Ovary (tissue), 9 donors: ENCODE data around the gene CPEB2. TPM values are rescaled to one million over a fixed set of nuclear protein-coding genes. Genes with fewer than 3 reads are reported as not detected.

Experiments
- DNase-seq, 5 donors: peaks; one replicate each; pipeline ENCODE4 v3.0.0-alpha.2; 2019 to 2020
- H3K27ac ChIP-seq, 2 donors: fragments of 200-600 bp; one replicate each; pipeline versions ENCODE4 v1.5.1 to v1.8.0; 2019 to 2022
- H3K27me3 ChIP-seq: fragments of 200-600 bp; one replicate; pipeline ENCODE4 v1.8.0; 2022
- H3K36me3 ChIP-seq: fragments of 200-600 bp; sonication (generic); one replicate; pipeline ENCODE4 v1.5.1; 2019
- H3K4me1 ChIP-seq: one replicate; pipeline ENCODE4 v1.8.1; 2013; ENCODE audit warnings: mild to moderate bottlenecking, moderate library complexity; ENCODE audit not compliant: insufficient read depth
- H3K4me3 ChIP-seq: fragments of 200-600 bp; sonication (generic); one replicate; pipeline ENCODE4 v1.5.1; 2017
- H3K9me3 ChIP-seq, 2 donors: fragments of 200-600 bp in 1 of 2; sonication (generic) in 1 of 2; one replicate each; pipeline versions ENCODE4 v1.5.1 to v1.8.1; 2013 to 2019; ENCODE audit warnings: mild to moderate bottlenecking in 1 of 2, moderate library complexity in 1 of 2
- CTCF ChIP-seq, 3 donors: fragments of 450-650 bp in 2 of 3; fragments of 200-600 bp in 1 of 3; IDR thresholded peaks; one replicate each; pipeline versions ENCODE4 v1.5.1 to v1.8.0; 2016 to 2022; ENCODE audit warnings: antibody characterized with exemption in 3 of 3, mild to moderate bottlenecking in 1 of 3
- EP300 ChIP-seq: sonication (generic); formaldehyde crosslinking; IDR thresholded peaks from one replicate; pipeline ENCODE4 v1.6.1; 2017; ENCODE audit warnings: antibody characterized with exemption
- POLR2A ChIP-seq: fragments of 450-650 bp; IDR thresholded peaks from one replicate; pipeline ENCODE4 v1.6.1; 2017; ENCODE audit warnings: antibody characterized with exemption, mild to moderate bottlenecking, moderate library complexity
- WGBS, 3 donors: extraction: QIAGEN DNeasy Blood & Tissue Kit in 1 of 3; methylation state at CpG; one replicate each; pipeline versions ENCODE4 v1.1.5 to v1.1.7; 2013 to 2017; 5-methylcytosine and 5-hydroxymethylcytosine counted together
- intact Hi-C, 4 donors: fragments of 100-400 bp; cut with DNase I; formaldehyde crosslinking; loops; one replicate each; pipeline versions ENCODE4 v1.11.0 to v1.15.1; 2022 to 2023
- polyA plus RNA-seq, 2 donors: library from polyadenylated mRNA; stranded (reverse); fragments of 200-250 nt in 1 of 2; fragments of 350-450 nt in 1 of 2; fragmentation: Illumina TruSeq in 1 of 2; extraction: RNeasy Lipid Tissue Mini Kit (QIAGEN cat#74804) in 1 of 2; gene quantifications; one replicate each; pipeline ENCODE4 v1.2.3, GENCODE V29; 2013 to 2014
- total RNA-seq, 7 donors: library from RNA; depleted of rRNA in 2 of 7; stranded (reverse); fragments of >200 nt in 2 of 7; fragmentation: NEBNext Ultra II Directional in 3 of 7; extraction: Animal tissue kit (Norgen Biotek cat#: 25700) in 3 of 7; gene quantifications; one replicate each; pipeline versions ENCODE4 v1.1.0 to v1.2.4, GENCODE V29; 2016 to 2023
- donor health status: DM: no; HTN: no; CAD: no; lungs with moderate emphysema.
- donor health status: DM: no; HTN: no; CAD: no.
- donor health status: Bipolar disorder and iron deficiency.
- donor health status: DM: yes; HTN: yes; CAD: no.
- donor health status: DM: no; HTN: no; CAD: no.
- donor health status: DM: yes; HTN: yes; CAD: no.

The CPEB2 gene
- total and polyA plus RNA-seq, 9 donors, result 4.4 to 18.6 (median 14.5) TPM

DNA sequence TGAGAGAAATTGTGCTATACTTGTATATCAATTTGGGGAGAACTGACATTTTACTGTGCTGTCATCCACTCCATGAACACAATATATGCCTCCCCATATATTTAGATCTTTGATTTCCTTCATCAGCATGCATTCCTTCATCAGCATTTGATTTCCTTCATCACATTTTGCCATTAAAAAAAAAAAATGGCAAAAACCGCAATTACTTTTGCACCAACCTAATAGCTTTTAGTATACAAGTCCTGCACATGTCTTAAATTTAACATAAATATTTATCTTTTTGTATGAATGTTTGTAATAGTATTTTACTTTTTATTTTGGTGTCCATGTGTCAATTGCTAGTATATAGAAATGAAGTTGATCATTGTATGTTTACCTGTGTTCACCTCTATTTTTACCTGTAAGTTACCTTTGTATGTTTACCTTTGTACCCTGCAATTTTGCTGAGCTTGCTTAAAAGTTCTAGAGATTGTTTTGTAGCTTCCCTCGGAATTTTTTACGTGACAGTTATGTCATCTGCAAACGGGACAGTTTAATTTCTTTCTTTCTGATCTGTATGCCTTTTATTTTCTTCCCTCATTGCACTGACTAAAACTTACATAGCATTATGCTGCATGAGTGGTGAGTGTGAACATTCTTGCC is 86.2 kb downstream of the CPEB2 start:
- H3K27me3 ChIP-seq, result no peaks in the 10 kb centered on the region
- no peaks in the 10 kb centered on the region for H3K4me1 ChIP-seq
- TF ChIP-seq EP300 (no peak), CTCF (IDR thresholded peaks at IDR 0.05) (no peak), POLR2A (no peak)
- intact Hi-C loops, result no loop called here
- 83 to 88% (median 87%) methylated on average over 4 of the region's 4 CpGs for WGBS, 3 donors
- no peak overlapping the region for H3K4me3 ChIP-seq
- no peaks in the 10 kb centered on the region for H3K36me3 ChIP-seq
- DNase-seq, result no peak
- no peak overlapping the region for H3K27ac ChIP-seq
- no peaks in the 10 kb centered on the region for H3K9me3 ChIP-seq

- Histone ChIP-seq H3K9me3 (no peaks in the 10 kb centered on the region), H3K27ac (no peak overlapping the region), H3K36me3 (no peaks in the 10 kb centered on the region), H3K4me1 (no peaks in the 10 kb centered on the region), H3K27me3 (no peaks in the 10 kb centered on the region), H3K4me3 (no peak overlapping the region)
- intact Hi-C loops, result no loop called here
- DNase-seq, result no peak
- TF ChIP-seq EP300 (no peak), POLR2A (no peak), CTCF (IDR thresholded peaks at IDR 0.05) (no peak)
- WGBS, 3 donors, result 92 to 95% (median 93%) methylated on average over 3 of the region's 3 CpGs
These were observed 87.7 kb downstream of the CPEB2 start for GRCh38 chr4:15089979-15090378.

- no peak for DNase-seq
- TF ChIP-seq CTCF (IDR thresholded peaks at IDR 0.05), result no peak
- no peak for TF ChIP-seq POLR2A
- TF ChIP-seq EP300, result no peak
- 78 to 88% (median 87%) methylated on average over 1 of the region's 1 CpG for WGBS, 3 donors
- Histone ChIP-seq H3K27me3 (no peaks in the 10 kb centered on the region), H3K4me1 (no peaks in the 10 kb centered on the region), H3K36me3 (no peaks in the 10 kb centered on the region), H3K9me3 (no peaks in the 10 kb centered on the region), H3K27ac (no peak overlapping the region), H3K4me3 (no peak overlapping the region)
- intact Hi-C loops, result no loop called here
These were observed 98.1 kb downstream of the CPEB2 start for GRCh38 chr4:15100380-15100779.

DNA sequence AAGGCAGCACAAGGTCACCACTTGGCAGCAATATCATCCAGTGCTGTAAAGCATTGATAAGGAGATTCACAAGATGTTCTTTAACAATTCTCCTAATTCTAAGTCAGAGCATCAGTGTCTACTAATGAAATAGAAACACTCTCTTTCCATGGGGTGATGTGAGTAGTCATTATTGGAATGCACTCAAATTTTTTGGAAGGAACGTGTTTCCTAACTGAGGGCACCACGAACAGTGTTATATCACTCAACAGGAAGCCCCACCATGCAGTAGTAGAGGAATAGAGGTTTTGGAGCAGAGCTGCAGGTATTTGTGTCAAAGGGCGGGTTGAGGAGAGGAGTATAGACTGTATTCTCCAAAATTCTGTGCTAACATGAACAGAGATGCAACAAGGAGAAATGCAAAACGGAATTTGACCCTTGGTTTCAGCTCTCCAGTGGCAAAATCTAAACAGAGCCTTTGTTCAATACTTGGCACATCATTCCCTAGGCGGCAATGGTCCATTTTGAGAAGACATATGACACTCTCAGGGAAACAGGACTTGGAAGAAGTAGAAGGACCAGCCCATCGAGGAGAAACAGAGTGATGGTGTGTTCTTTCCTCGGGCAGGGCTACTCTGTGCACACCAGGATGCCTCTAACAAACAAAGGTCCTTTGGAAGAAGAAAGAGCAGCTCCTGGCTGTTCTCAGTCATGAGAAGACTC is 98.9 kb downstream of the CPEB2 start:
- Histone ChIP-seq H3K27me3 (no peaks in the 10 kb centered on the region), H3K4me1 (no peaks in the 10 kb centered on the region), H3K36me3 (no peaks in the 10 kb centered on the region), H3K4me3 (no peak overlapping the region), H3K9me3 (no peaks in the 10 kb centered on the region), H3K27ac (no peak overlapping the region)
- intact Hi-C loops, result no loop called here
- WGBS, 3 donors, result 66 to 79% (median 75%) methylated on average over 7 of the region's 7 CpGs
- TF ChIP-seq EP300, result no peak
- no peak for TF ChIP-seq CTCF (IDR thresholded peaks at IDR 0.05)
- no peak for TF ChIP-seq POLR2A
- DNase-seq, result no peak
